Smooth muscle cell of the brain vasculature (primary cell): ENCODE measurements around the gene IL1RAPL2.
"Not testable (repeated sequence)": the region's sequence is repeated elsewhere in the genome, so short reads cannot be mapped to it uniquely, and the experiment has no call there.

ENCODE experiments used
- DNase-seq: peaks from one replicate; pipeline ENCODE4 v3.0.0-alpha.2; 2012; ENCODE audit warnings: low read depth, low spot score

Gene IL1RAPL2

GRCh38 chrX:104854188-104854587 is 288.2 kb downstream of the IL1RAPL2 start:
- DNase-seq = no peak

GRCh38 chrX:104854790-104855340 is 288.9 kb downstream of the IL1RAPL2 start:
- no peak for DNase-seq

- no peak for DNase-seq
Observed at GRCh38 chrX:104863466-104863865, 297.5 kb downstream of the IL1RAPL2 start.

GRCh38 chrX:104864296-104864695 is 298.3 kb downstream of the IL1RAPL2 start:
- no peak for DNase-seq

- no peak for DNase-seq
Observed at GRCh38 chrX:104877504-104877903, 311.5 kb downstream of the IL1RAPL2 start.

- DNase-seq = no peak
Observed at GRCh38 chrX:104902070-104902469, 336.1 kb downstream of the IL1RAPL2 start.

- not testable (repeated sequence) for DNase-seq
Observed at GRCh38 chrX:104909694-104910093, 343.7 kb downstream of the IL1RAPL2 start.

- DNase-seq = no peak
Observed at GRCh38 chrX:104913348-104913747, 347.3 kb downstream of the IL1RAPL2 start.

GRCh38 chrX:104914686-104915085 is 348.7 kb downstream of the IL1RAPL2 start:
- DNase-seq = not testable (repeated sequence)

GRCh38 chrX:104918122-104918521 is 352.1 kb downstream of the IL1RAPL2 start:
- DNase-seq = no peak

- DNase-seq = no peak
Observed at GRCh38 chrX:104921584-104922205, 355.7 kb downstream of the IL1RAPL2 start.

GRCh38 chrX:104922206-104922621 is 356.2 kb downstream of the IL1RAPL2 start:
- peak; percentile 20 for DNase-seq

- DNase-seq = no peak
Observed at GRCh38 chrX:104929324-104929723, 363.3 kb downstream of the IL1RAPL2 start.

- no peak for DNase-seq
Observed at GRCh38 chrX:104935581-104935980, 369.6 kb downstream of the IL1RAPL2 start.

- DNase-seq = no peak
Observed at GRCh38 chrX:104953251-104953650, 387.3 kb downstream of the IL1RAPL2 start.

GRCh38 chrX:104961926-104962325 is 395.9 kb downstream of the IL1RAPL2 start:
- DNase-seq = no peak

GRCh38 chrX:104968241-104968640 is 402.2 kb downstream of the IL1RAPL2 start:
- no peak for DNase-seq

GRCh38 chrX:104972737-104973136 is 406.7 kb downstream of the IL1RAPL2 start:
- no peak for DNase-seq

GRCh38 chrX:104987063-104987462 is 421.1 kb downstream of the IL1RAPL2 start:
- no peak for DNase-seq

GRCh38 chrX:104988038-104988437 is 422.0 kb downstream of the IL1RAPL2 start:
- no peak for DNase-seq

GRCh38 chrX:104995546-104995945 is 429.5 kb downstream of the IL1RAPL2 start:
- no peak for DNase-seq

- no peak for DNase-seq
Observed at GRCh38 chrX:105006103-105006502, 440.1 kb downstream of the IL1RAPL2 start.

- no peak for DNase-seq
Observed at GRCh38 chrX:105006996-105007395, 441.0 kb downstream of the IL1RAPL2 start.

- no peak for DNase-seq
Observed at GRCh38 chrX:105013719-105014118, 447.7 kb downstream of the IL1RAPL2 start.
